Brain microvascular endothelial cell (primary cell): ENCODE data around the gene PCF11.

ENCODE experiments used
- DNase-seq: peaks from one replicate; pipeline ENCODE4 v3.0.0-alpha.2; 2020
- H3K27ac ChIP-seq: fragments of 250-450 bp; sonication (Bioruptor Pico); 2 replicates; pipeline ENCODE4 v1.5.1; 2020; ENCODE audit warnings: mild to moderate bottlenecking, moderate library complexity
- H3K27me3 ChIP-seq: fragments of 250-450 bp; sonication (Bioruptor Pico); replicated peaks from 2 replicates; pipeline ENCODE4 v1.5.1; 2020; ENCODE audit warnings: mild to moderate bottlenecking
- H3K36me3 ChIP-seq: fragments of 250-450 bp; sonication (Bioruptor Pico); replicated peaks from 2 replicates; pipeline ENCODE4 v1.5.1; 2020; ENCODE audit warnings: mild to moderate bottlenecking
- H3K4me3 ChIP-seq: 2 replicates; pipeline ENCODE4 v1.5.1; 2011; ENCODE audit warnings: low read depth, mild to moderate bottlenecking, control low read depth, low read length, moderate library complexity
- in situ Hi-C: cut with HindIII; loops from 2 replicates; pipeline ENCODE4 v1.10.0; 2017; ENCODE audit warnings: low sequenced_read_pairs, low pct_ligation_motif_present
- TF ChIP-seq, protein P1 (sequence below): IDR thresholded peaks from 2 replicates; pipeline ENCODE4 v1.5.1; 2011; ENCODE audit warnings: low read depth, mild to moderate bottlenecking, moderate library complexity, low read length, control low read depth, inconsistent platforms; ENCODE audit errors: missing control alignments

Gene PCF11, protein sequence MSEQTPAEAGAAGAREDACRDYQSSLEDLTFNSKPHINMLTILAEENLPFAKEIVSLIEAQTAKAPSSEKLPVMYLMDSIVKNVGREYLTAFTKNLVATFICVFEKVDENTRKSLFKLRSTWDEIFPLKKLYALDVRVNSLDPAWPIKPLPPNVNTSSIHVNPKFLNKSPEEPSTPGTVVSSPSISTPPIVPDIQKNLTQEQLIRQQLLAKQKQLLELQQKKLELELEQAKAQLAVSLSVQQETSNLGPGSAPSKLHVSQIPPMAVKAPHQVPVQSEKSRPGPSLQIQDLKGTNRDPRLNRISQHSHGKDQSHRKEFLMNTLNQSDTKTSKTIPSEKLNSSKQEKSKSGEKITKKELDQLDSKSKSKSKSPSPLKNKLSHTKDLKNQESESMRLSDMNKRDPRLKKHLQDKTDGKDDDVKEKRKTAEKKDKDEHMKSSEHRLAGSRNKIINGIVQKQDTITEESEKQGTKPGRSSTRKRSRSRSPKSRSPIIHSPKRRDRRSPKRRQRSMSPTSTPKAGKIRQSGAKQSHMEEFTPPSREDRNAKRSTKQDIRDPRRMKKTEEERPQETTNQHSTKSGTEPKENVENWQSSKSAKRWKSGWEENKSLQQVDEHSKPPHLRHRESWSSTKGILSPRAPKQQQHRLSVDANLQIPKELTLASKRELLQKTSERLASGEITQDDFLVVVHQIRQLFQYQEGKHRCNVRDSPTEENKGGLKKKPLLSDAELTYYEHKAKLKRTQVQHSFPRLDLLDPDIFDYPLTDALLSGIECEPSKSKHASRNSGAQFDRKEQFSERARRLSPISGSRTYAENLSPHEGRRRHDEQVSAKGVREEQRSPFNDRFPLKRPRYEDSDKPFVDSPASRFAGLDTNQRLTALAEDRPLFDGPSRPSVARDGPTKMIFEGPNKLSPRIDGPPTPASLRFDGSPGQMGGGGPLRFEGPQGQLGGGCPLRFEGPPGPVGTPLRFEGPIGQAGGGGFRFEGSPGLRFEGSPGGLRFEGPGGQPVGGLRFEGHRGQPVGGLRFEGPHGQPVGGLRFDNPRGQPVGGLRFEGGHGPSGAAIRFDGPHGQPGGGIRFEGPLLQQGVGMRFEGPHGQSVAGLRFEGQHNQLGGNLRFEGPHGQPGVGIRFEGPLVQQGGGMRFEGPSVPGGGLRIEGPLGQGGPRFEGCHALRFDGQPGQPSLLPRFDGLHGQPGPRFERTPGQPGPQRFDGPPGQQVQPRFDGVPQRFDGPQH (N-terminal part only)

DNA sequence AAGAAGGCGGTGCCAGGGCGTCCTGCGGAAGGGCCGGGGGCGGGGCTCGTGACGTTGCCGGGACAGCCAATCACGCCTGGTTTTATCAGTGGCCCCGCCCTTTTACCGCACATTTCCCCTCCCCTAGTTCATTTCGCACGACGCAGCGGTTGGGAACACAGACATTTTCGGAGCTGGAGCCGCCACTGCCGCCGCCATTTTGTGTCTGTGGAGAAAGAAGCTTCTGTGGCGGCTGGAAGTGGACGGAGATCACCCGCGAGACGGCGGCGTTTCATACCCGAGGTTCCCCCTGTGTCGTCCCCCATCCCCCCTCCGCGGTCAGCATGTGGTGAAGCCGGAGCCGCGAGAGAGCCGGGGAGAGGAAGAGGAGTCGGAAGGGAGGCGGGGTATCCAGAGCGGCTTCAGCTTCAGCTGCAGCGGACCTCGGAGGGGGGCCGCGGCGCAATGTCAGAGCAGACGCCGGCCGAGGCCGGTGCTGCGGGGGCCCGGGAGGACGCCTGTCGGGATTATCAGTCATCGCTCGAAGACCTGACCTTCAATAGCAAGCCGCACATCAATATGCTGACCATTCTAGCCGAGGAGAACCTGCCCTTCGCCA is at the start of gene PCF11:
Gene PCF11, plus strand, starts transcription at position 136 of the 598 bp plus-strand sequence. Its CDS starts 309 bp downstream, at position 445.
- peak within 1 kb of the TSS; percentile 99 for H3K27ac ChIP-seq
- in situ Hi-C loops, result loop anchor here (25.0 kb wide), 2 partner anchors 95 to 245 kb away; partner anchors contain the start of genes DDIAS, PRCP and RAB30
- DNase-seq, result peak; percentile 100

DNA sequence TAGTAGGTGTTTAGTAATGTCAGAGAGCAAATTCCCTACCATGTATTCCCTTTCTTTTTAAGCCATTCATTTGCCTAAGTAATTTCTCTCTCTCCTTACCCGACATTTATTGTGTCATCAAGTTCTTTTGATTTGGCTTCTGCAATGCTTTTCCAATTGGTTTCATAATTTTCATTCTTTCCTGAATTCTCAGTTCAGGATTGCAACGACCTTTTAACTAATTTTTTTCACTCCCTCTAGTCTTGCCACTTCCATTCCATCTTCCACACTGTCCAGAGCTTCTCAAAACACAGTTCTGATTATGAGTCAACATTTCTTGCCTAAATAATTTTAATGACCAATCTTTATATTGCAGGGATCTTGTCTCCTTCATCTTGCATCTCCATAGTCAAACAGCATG is 44.0 kb upstream of the PCF11 start:
- in situ Hi-C loops, result no loop called here
- Histone ChIP-seq H3K4me3 (no peak overlapping the region), H3K36me3 (no peaks in the 10 kb centered on the region), H3K27me3 (no peaks in the 10 kb centered on the region), H3K27ac (no peak overlapping the region)
- no peak for DNase-seq
- TF ChIP-seq, protein P1, sequence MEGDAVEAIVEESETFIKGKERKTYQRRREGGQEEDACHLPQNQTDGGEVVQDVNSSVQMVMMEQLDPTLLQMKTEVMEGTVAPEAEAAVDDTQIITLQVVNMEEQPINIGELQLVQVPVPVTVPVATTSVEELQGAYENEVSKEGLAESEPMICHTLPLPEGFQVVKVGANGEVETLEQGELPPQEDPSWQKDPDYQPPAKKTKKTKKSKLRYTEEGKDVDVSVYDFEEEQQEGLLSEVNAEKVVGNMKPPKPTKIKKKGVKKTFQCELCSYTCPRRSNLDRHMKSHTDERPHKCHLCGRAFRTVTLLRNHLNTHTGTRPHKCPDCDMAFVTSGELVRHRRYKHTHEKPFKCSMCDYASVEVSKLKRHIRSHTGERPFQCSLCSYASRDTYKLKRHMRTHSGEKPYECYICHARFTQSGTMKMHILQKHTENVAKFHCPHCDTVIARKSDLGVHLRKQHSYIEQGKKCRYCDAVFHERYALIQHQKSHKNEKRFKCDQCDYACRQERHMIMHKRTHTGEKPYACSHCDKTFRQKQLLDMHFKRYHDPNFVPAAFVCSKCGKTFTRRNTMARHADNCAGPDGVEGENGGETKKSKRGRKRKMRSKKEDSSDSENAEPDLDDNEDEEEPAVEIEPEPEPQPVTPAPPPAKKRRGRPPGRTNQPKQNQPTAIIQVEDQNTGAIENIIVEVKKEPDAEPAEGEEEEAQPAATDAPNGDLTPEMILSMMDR, result no peak

More for the DNA sequence above, at the start of gene PCF11:
- Histone ChIP-seq H3K27me3 (no peaks in the 10 kb centered on the region), H3K4me3 (peak within 1 kb of the TSS; percentile 95), H3K36me3 (peaks cover 19% of the 10 kb centered on the region)
- TF ChIP-seq, protein P1, result no peak

DNA sequence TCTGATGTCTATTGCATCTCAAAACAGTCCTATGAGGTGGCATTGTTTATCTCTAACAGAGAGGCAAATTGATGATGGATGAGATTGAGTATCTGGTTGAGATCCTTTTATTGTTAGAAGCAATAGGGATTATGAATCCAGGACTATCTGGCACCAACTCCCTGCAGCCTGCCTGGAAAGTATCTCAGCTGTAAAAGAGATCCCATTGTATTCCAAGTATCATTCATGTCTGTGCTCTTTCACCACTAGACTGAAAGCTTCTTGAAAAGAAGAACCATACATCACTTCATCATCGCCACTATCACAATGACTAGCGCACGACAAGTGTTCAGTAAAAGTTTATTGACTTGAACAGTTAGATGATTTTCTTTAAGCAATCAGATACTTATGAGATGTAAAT is 41.9 kb upstream of the PCF11 start:
- no peak overlapping the region for H3K4me3 ChIP-seq
- H3K27me3 ChIP-seq, result no peaks in the 10 kb centered on the region
- no peak for DNase-seq
- H3K36me3 ChIP-seq, result no peaks in the 10 kb centered on the region
- in situ Hi-C loops, result no loop called here
- TF ChIP-seq, protein P1, result no peak
- H3K27ac ChIP-seq, result no peak overlapping the region

DNA sequence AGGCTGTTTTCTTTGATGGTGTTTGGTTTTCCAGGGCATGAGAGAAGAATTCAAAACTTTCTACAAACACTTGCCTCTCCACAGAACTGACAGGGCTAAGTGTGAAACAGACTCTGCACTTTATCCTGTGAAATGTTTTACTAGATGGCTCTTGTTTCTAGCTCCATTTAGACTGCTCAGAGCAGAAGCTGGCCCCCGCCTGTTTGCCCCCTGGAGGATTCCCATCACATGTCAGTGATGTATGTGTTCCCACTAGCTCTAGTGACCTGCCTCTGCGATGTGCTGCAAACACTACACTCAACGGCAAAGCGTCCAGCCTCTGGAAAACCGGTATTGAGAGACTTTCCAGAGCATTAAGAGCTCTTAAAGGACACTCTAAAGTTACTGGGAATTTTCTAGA is 41.4 kb upstream of the PCF11 start:
- Histone ChIP-seq H3K27me3 (no peaks in the 10 kb centered on the region), H3K4me3 (no peak overlapping the region), H3K36me3 (no peaks in the 10 kb centered on the region), H3K27ac (no peak overlapping the region)
- TF ChIP-seq, protein P1, result peak; percentile 3
- in situ Hi-C loops, result no loop called here
- peak; percentile 12 for DNase-seq

DNA sequence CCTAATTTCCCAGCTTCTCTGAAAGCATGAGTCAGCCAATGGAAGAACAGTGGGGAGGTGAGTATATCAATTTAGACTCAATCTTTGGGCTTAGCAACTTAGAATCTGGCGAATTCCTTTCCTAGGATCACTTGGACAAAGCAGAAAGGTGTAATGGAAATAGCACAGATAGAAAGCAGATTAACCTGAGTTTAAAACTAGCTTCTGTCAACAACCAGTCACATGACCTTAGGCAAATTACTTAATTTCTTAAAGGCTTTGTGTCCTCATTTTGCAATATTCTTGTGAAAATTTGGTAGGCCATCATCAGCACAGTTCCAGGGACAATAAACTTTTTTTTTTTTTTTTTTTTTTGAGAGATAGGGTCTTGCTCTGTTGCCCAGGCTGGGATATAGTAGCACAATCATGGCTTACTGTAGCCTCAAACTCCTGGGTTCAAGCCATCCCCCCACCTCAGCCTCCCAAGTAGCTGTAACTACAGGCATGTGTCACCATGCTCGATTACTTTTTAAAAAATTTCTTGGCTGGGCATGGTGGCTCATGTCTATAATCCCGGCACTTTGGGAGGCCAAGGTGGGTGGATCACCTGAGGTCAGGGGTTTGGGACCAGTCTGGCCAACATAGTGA is 40.8 kb upstream of the PCF11 start:
- no peak overlapping the region for H3K27ac ChIP-seq

More for the DNA sequence above, 40.8 kb upstream of the PCF11 start:
- no peaks in the 10 kb centered on the region for H3K36me3 ChIP-seq
- H3K27me3 ChIP-seq, result no peaks in the 10 kb centered on the region
- no peak overlapping the region for H3K4me3 ChIP-seq
- DNase-seq, result no peak
- in situ Hi-C loops, result no loop called here
- TF ChIP-seq, protein P1, result no peak
